RPMI7951 (cell line): ENCODE results near the gene ACTR1B. TPM values are rescaled to one million over a fixed set of nuclear protein-coding genes. Genes with fewer than 3 reads are reported as not detected.
A peak's percentile ranks its signal among the peaks of the same experiment; 100 is the strongest.
"Not testable (repeated sequence)": the region's sequence is repeated elsewhere in the genome, so short reads cannot be mapped to it uniquely, and the experiment has no call there.

Experiments used
- DNase-seq: peaks from one replicate; pipeline ENCODE4 v3.0.0-alpha.2; 2012; ENCODE audit warnings: low read depth
- total RNA-seq: library from RNA; depleted of rRNA; stranded (reverse); fragments of >200 nt; shearing (Covaris generic); gene quantifications from 2 replicates; pipeline ENCODE4 v1.2.3, GENCODE V29; 2014

ACTR1B gene
- total RNA-seq, 1 experiment from 2014 or later: 56.4 TPM

GRCh38 chr2:97688062-97688827 is 24.4 kb upstream of the ACTR1B start:
- DNase-seq: peak; percentile 18

GRCh38 chr2:97687235-97687634 is 23.4 kb upstream of the ACTR1B start:
- not testable (repeated sequence) for DNase-seq

- no peak for DNase-seq
These were observed 14.5 kb upstream of the ACTR1B start for GRCh38 chr2:97678298-97678697.

- DNase-seq: no peak
These were observed 13.6 kb upstream of the ACTR1B start for GRCh38 chr2:97677480-97677879.

- no peak for DNase-seq
These were observed 12.8 kb upstream of the ACTR1B start for GRCh38 chr2:97676620-97677019.

DNA sequence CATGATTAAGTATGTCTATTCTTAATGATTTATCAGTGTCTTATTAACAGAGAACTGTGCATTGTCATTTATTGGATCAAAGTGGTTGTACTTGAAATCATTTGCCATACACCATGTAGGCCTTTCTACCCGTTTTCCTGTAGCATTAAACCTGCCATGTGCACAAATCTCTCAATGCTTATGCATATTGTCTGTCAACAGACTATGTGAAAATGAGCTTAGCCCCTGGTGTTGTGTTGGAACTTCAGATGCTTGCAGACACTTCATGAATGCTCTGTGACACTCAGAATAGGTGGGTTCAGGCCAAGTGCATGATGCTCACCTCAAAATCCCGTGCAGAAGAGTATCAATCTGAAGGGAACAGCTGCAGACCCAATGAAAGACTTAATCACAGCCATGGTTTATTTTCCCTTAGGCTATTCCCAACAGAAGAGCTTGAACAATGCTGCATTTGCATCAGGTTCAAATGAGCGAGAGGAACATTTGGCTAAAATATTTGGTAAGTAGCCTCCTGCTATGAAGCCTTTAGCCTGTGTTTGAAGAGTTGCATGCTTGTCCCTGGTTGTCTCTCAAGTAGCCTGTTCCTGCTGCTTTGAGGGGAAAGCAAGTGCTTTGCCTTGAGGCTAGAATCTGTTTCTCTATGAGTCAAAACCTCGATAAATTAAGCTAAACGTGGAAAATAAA is 11.7 kb upstream of the ACTR1B start:
- DNase-seq: no peak

DNA sequence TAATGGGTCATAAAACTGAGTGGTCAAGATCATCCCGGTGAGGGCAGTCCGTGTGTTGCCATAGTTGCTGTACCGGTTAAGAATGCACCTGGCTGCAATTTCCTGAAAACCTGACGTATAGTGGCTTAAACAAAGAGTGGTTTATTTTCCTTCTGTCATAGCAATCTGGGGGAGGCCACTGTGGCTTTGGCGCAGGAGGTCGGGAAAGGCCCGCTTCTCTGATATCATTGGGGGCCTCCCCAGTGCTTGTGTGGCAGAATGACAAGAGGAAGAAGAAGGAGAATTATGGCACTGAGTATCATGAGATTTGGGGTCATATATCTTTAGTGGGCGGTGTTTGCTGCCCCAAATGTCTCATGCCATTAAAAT is 10.1 kb upstream of the ACTR1B start:
- no peak for DNase-seq

DNA sequence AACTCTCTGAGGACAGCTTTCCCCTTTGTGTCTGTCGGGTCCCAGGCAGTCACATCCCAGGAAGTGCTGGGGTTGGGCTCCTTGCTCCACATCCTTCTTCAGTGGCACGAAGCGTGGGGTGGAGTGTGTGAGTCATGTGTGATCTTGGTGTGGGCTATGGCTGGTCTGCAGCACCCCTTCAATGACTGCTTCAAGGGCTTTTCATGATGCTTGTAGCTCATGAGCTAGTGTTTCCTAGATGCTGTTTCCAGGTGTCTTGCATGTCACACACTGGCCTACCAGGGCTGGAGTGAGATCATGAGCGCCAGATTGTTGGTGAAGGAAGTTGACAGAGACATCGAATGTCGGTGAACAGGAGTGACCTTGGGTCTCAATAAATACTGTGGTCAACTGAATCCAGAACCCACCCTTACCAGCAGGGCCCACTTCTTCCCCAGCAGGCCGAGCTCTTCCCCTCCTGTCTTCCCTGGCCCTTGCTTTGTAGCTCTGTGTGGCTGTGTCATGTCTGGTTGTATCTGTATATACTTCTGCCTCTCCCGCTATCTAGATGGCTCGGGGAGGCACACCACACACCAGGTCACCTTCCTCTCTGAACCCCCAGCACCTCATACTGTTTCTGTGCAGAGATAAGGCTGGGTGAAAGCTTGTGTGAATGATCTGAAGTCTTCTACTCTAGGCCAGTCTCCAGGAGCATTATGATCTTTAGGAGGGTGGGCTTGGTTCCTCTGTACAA is 9.5 kb upstream of the ACTR1B start:
- DNase-seq: no peak

DNA sequence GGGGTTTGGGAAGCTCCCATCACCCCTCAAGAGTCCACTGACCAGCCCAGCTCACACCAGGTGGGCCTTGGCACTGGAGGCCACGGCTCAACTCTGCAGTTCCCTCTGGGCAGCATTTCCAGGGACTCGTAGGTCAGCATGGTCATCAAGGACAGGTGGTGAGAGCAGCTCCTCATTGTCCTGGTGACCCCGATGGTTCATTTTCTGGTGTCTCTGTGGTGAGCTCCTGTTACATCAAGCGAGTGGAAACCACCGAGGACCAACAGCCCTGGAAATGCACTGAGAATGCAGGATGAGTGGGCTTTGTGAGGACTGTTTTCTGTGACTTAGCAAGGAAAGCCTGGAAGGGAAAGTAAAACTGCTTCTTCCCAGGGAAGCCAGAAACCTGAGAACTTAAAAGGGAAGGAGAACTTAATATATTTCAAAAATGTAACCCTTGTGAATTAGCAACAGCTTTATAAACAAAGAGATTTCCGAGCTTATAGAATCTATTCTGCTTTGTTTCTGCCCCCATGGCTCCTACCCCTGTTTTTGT is 8.8 kb upstream of the ACTR1B start:
- DNase-seq: not testable (repeated sequence)

DNA sequence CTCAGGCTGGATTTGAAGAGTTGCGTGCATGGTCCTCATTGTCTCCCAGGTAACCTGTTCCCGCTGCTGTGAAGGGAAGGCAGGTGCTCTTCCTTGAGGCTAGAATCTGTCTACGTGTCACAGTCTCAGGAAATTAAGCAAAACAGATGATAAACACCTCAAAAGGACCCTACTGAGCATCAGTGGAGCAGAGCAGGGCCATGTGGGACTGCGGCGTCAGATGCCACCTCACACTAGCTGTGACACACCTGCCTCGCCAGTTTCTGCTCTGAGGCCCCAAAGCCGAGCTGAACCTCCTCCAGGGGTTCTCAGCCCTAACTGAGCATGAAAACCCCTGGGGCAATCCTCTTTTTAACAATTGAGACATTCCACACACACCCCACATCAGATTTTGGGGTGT is 7.7 kb upstream of the ACTR1B start:
- no peak for DNase-seq

DNA sequence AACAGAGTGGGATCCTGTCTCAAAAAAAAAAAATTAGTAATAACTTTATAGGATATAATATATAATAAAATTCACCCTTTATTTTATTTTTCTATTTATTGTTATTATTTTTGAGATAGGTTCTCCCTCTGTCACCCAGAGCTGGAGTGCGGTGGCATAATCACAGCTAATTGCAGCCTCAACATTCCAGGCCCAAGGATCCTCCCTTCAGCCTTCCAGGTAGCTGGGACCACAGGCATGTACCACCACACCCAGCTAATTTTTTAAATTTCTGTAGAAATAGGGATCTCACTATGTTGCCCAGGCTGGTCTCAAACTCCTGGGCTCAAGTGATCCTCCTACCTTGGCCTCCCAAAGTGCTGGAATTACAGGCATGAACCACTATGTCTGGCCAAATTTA is 6.6 kb upstream of the ACTR1B start:
- DNase-seq: no peak

DNA sequence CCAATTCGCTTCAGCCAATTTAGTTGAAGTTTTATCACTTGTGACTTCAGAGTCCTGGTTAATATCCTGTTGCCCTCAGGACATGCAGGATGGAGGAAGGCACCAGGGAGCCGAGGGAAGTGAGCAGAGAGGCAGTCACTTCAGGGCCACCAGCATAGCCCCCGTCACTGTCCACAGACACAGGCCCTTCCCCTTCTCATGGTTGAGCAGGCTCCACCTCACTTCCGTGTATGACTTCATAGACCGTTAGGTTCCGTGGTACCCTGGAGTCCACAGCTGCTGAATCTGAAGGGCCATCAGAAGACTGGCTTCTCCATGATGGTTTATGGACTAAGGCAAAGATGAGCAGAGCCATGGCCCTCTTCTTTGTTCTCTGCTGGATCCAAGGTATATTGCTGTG is 5.6 kb upstream of the ACTR1B start, which contains the start of gene C2orf92:
Gene C2orf92 (plus strand): TSS at position 266 of the 400 bp plus-strand sequence. CDS start 76 bp downstream, at position 342.
- no peak for DNase-seq

- peak; percentile 26 for DNase-seq
These were observed 759 bp upstream of the ACTR1B start for GRCh38 chr2:97664636-97664970.

GRCh38 chr2:97663626-97663961 is 250 bp downstream of the ACTR1B start:
- DNase-seq: no peak

DNA sequence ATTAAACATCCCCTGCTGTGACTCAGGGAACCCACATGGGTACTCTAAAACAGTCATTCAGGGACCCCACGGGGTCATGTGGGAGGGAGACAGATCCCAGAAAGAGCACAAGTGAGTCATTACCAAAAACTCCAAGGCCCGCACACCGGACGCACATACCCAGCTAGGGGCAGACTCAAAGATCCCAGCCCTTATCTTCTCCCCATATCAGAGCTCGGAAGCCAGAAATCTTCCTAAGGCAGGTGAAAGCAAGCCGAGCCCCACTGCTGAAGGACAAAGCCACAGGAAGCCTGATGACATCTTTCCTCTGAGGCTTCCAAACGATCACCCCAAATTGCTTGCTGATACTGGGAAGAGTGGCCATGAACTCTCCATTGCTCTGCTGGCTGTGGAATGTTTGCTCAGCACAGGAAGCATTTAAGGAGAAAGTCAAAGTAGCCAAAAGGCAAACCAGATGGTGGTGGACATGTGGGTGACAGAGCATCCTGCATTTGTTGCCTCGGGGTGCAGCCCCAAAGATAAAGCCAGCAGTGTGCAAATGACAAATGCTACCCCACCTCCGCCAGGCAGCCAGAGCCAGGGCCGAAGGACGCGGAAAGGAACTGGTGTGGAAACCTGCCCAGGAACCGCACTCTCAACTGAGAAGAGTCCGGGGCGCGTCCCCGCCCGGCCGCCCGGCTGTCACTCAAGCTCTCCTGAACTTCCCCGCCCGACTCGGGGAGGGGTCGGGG is 784 bp downstream of the ACTR1B start:
- peak; percentile 96 for DNase-seq

DNA sequence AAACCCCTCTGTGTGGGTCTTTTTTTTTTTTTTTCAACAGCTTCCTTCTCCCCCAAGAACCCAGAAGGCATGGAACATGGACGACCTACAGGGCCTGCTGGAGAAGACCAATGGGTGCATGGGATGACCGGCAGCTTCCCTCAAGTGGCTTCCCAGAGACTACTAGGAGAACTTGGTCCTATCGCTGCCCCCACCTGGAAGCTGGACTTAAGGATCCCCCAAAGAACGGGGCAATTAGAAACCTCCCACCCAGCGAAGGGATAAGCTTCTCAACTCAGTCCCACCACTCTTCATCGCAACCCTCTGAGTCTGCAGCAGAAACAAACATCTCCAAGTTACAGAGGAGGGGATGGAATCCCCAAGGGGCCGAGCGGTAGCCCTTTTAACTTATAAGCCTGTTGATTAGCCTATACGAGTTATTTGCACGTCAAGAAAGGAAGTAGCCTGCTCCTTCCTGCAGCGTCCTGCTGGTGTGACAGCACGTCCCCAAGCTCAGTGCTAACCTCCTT is 1.4 kb downstream of the ACTR1B start:
- no peak for DNase-seq

- DNase-seq: no peak
These were observed 1.9 kb downstream of the ACTR1B start for GRCh38 chr2:97661927-97662326.

DNA sequence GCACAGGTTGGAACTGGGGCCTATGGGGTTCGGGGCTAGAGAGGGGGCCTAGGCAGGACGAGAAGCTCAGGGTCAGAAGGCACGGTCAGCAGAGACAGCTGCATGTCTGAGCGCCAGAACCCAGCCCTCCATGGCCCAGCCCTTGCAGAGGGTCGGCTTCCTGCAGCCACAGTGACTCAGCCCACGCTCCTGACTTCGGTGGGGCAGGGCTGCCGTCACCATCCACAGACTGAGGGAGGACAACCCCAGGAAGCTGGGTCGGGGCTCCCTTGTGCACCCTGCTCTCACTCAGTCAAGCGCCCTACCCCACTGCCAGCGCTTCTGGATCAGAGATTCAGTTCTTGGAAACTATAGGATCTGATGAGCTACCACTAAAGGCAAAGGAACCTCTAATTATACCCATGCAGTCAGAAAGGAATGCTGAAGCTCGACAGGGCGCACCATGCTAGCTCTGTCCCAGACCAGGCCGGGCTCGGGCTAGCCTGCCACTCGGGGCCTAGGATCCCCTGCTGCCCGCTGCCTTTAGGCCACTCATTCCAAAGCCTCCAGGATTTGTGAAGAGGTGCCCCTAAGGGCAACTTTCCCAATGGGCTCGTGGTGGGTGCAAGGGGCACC is 3.0 kb downstream of the ACTR1B start:
- DNase-seq: no peak

DNA sequence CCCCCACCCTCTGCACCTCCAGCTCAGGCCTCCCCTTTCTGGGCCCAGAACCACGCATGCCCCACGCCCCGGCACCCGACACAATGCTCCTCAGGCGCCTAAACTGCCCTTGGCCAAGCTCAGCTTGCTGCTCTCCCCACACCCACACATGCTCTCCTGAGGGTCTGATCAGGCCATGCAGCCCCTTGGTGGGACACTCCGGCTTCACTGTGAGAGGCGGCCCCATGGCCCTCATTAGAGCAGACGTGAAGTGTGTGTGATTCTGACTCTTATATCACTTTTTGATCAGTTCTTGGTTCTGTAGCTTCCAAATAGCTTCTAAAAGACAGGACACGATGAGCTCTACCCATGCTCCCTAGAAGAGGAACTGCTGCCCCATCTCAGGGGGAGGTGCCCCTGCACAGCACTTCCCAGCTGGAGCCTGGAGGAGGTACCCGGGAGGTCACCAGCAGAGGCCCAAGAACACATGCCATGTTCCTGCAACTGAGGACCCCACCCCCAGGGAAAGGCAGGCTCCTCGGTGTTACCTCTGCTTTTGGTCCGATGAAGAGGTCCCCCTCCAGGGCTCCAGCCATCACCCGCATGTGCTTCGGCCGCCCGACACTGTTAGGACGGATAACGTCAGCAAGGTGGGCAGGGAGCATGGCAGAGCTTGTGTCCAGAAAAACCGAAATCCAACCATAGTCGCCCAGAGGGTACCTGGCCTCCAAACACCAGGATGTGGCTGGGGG is 3.6 kb downstream of the ACTR1B start:
- no peak for DNase-seq

GRCh38 chr2:97659256-97660043 is 4.4 kb downstream of the ACTR1B start:
- DNase-seq: no peak
